ENCODE data around the gene CSTA. TPM values are rescaled to one million over a fixed set of nuclear protein-coding genes. Genes with fewer than 3 reads are reported as not detected.

Gene CSTA
- total RNA-seq, 4 donors from 2014 or later = 1,851 to 3,432 (median 2,556) TPM

GRCh38 chr3:122332551-122332950, 7.5 kb downstream of the CSTA start:
- Histone ChIP-seq H3K4me1 (peaks cover 0 to 42% (median 0%) of the 10 kb centered on the region in 3 donors), H3K27me3 (no peaks in the 10 kb centered on the region), H3K4me3 (no peak overlapping the region), H3K36me3 (peaks cover 0 to 80% (median 0%) of the 10 kb centered on the region in 3 donors), H3K27ac (peak overlapping the region in 1 of 4 donors; percentile 37), H3K9me3 (no peaks in the 10 kb centered on the region)
- TF ChIP-seq CTCF (IDR thresholded peaks at IDR 0.05) (no peak), POLR2A (IDR thresholded peaks at IDR 0.05) (no peak)
- 91 to 97% methylated on average over 8 of the region's 8 CpGs for WGBS, 2 donors
- DNase-seq = no peak
- intact Hi-C loops (cut with DNase I) = no loop called here

GRCh38 chr3:122342803-122343202, 17.8 kb downstream of the CSTA start:
- no peak for DNase-seq
- H3K4me1 ChIP-seq = no peaks in the 10 kb centered on the region
- TF ChIP-seq POLR2A (IDR thresholded peaks at IDR 0.05) = no peak
- no peak for TF ChIP-seq CTCF (IDR thresholded peaks at IDR 0.05)
- 82 to 100% methylated on average over 1 of the region's 1 CpG for WGBS, 2 donors
- H3K4me3 ChIP-seq = no peak overlapping the region
- H3K27ac ChIP-seq = no peak overlapping the region
- peaks cover 0 to 38% (median 0%) of the 10 kb centered on the region in 3 donors for H3K36me3 ChIP-seq
- H3K27me3 ChIP-seq = no peaks in the 10 kb centered on the region
- intact Hi-C loops (cut with DNase I) = no loop called here
- H3K9me3 ChIP-seq = no peaks in the 10 kb centered on the region

- H3K27ac ChIP-seq = no peak overlapping the region
- H3K9me3 ChIP-seq = no peaks in the 10 kb centered on the region
- no peak for DNase-seq
- intact Hi-C loops (cut with DNase I) = no loop called here
- peaks cover 0 to 30% (median 0%) of the 10 kb centered on the region in 3 donors for H3K36me3 ChIP-seq
- 73 to 82% methylated on average over 2 of the region's 2 CpGs for WGBS, 2 donors
- no peaks in the 10 kb centered on the region for H3K27me3 ChIP-seq
- H3K4me3 ChIP-seq = no peak overlapping the region
- H3K4me1 ChIP-seq = no peaks in the 10 kb centered on the region
- TF ChIP-seq POLR2A (IDR thresholded peaks at IDR 0.05) (no peak), CTCF (IDR thresholded peaks at IDR 0.05) (no peak)
Observed at GRCh38 chr3:122343654-122344053, 18.6 kb downstream of the CSTA start.

GRCh38 chr3:122349171-122349570, 24.1 kb downstream of the CSTA start:
- intact Hi-C loops (cut with DNase I) = no loop called here
- Histone ChIP-seq H3K4me1 (peaks cover 0 to 41% (median 5%) of the 10 kb centered on the region in 3 donors), H3K27ac (no peak overlapping the region), H3K36me3 (no peaks in the 10 kb centered on the region), H3K4me3 (no peak overlapping the region), H3K9me3 (no peaks in the 10 kb centered on the region), H3K27me3 (no peaks in the 10 kb centered on the region)
- no peak for TF ChIP-seq CTCF (IDR thresholded peaks at IDR 0.05)
- no peak for TF ChIP-seq POLR2A (IDR thresholded peaks at IDR 0.05)
- no peak for DNase-seq
- 83% methylated on average over 1 of the region's 1 CpG for WGBS, 2 donors

GRCh38 chr3:122350814-122351418, 25.9 kb downstream of the CSTA start:
- Histone ChIP-seq H3K4me3 (no peak overlapping the region), H3K27ac (peak overlapping the region in 3 of 4 donors; percentile 33 to 76 (median 58)), H3K27me3 (no peaks in the 10 kb centered on the region), H3K9me3 (no peaks in the 10 kb centered on the region), H3K4me1 (peaks cover 0 to 59% (median 5%) of the 10 kb centered on the region in 3 donors), H3K36me3 (no peaks in the 10 kb centered on the region)
- intact Hi-C loops (cut with DNase I) = no loop called here
- DNase-seq = no peak
- whole genome bisulfite sequencing, 2 donors = 68 to 74% methylated on average over 3 to 5 of the region's 5 CpGs
- TF ChIP-seq POLR2A (IDR thresholded peaks at IDR 0.05) (no peak), CTCF (IDR thresholded peaks at IDR 0.05) (no peak)
